T-cell (primary cell): ENCODE data around the gene CALU. TPM values are rescaled to one million over a fixed set of nuclear protein-coding genes. Genes with fewer than 3 reads are reported as not detected.
A peak's percentile ranks its signal among the peaks of the same experiment; 100 is the strongest.

Source experiments
- ATAC-seq, 4 experiments: fragments of 200-7000 bp in 3 of 4; fragments of 150-1000 bp in 1 of 4; cut with Tn5 transposase; replicated peaks in 1 of 4; 1 replicate in 3 of 4; 2 replicates in 1 of 4; pipeline ENCODE4 v1.10.0; 2021; ENCODE audit warnings: moderate library complexity in 3 of 4, mild to moderate bottlenecking in 2 of 4, moderate number of reproducible peaks in 1 of 4
- CTCF ChIA-PET, 2 donors: fragments of 300-600 bp; sonication (Branson Sonifier 250); formaldehyde crosslinking; loops; one replicate each; lab custom pipeline; 2022; ENCODE audit warnings: antibody characterized with exemption in 2 of 2; lab: Charles Lee
- POLR2A ChIA-PET, 2 donors: fragments of 300-600 bp; sonication (Branson Sonifier 250); formaldehyde crosslinking; loops; one replicate each; lab custom pipeline; 2022; ENCODE audit warnings: antibody characterized with exemption in 2 of 2; lab: Charles Lee
- DNase-seq, 35 experiments: peaks; one replicate each; pipeline versions ENCODE4 v3.0.0 to v3.0.0-alpha.2; 2013 to 2023
- H3K27ac ChIP-seq: one replicate; pipeline ENCODE4 v1.5.1; 2013; ENCODE audit warnings: low read length
- H3K27me3 ChIP-seq, 2 experiments: replicated peaks in 1 of 2; 1 replicate in 1 of 2; 2 replicates in 1 of 2; pipeline versions ENCODE4 v1.6.1 to v1.7.0; 2013; ENCODE audit warnings: low read length in 1 of 2, mixed read lengths in 1 of 2; ENCODE audit not compliant: control insufficient read depth in 2 of 2, insufficient read depth in 2 of 2; ENCODE audit errors: extremely low read depth in 1 of 2
- H3K36me3 ChIP-seq, 2 donors: 1 replicate in 1 of 2; 2 replicates in 1 of 2; pipeline versions ENCODE4 v1.6.1 to v1.7.0; 2013; ENCODE audit warnings: low read length in 1 of 2; ENCODE audit not compliant: control insufficient read depth in 2 of 2, insufficient read depth in 1 of 2; ENCODE audit errors: extremely low read depth in 1 of 2
- H3K4me1 ChIP-seq, 2 experiments: 1 replicate in 1 of 2; 2 replicates in 1 of 2; pipeline versions ENCODE4 v1.6.1 to v1.7.0; 2013; ENCODE audit warnings: low read length in 2 of 2, mixed read lengths in 1 of 2; ENCODE audit not compliant: insufficient read depth in 2 of 2, control insufficient read depth in 1 of 2; ENCODE audit errors: extremely low read depth in 1 of 2
- H3K4me3 ChIP-seq, 2 donors: 1 replicate in 1 of 2; 2 replicates in 1 of 2; pipeline versions ENCODE4 v1.5.1 to v1.7.0; 2013; ENCODE audit warnings: mild to moderate bottlenecking in 2 of 2, low read length in 1 of 2, moderate library complexity in 1 of 2; ENCODE audit not compliant: control insufficient read depth in 1 of 2; ENCODE audit errors: extremely low read depth in 1 of 2
- H3K9me3 ChIP-seq: 2 replicates; pipeline ENCODE4 v1.7.0; 2013
- H3K27ac Mint-ChIP-seq, 2 donors: one replicate each; pipeline ENCODE4 v1.8.0; 2020 to 2021; ENCODE audit warnings: mild to moderate bottlenecking in 2 of 2, mixed read lengths in 2 of 2
- H3K27me3 Mint-ChIP-seq, 2 donors: one replicate each; pipeline ENCODE4 v1.8.0; 2021 to 2022; ENCODE audit warnings: mixed read lengths in 2 of 2
- H3K36me3 Mint-ChIP-seq: one replicate; pipeline ENCODE4 v1.8.0; 2021; ENCODE audit warnings: mixed read lengths
- H3K4me1 Mint-ChIP-seq, 3 donors: one replicate each; pipeline ENCODE4 v1.8.0; 2020 to 2022; ENCODE audit warnings: mixed read lengths in 3 of 3, mild to moderate bottlenecking in 1 of 3
- H3K4me3 Mint-ChIP-seq, 3 donors: one replicate each; pipeline ENCODE4 v1.8.0; 2020 to 2022; ENCODE audit warnings: mild to moderate bottlenecking in 3 of 3, mixed read lengths in 3 of 3, moderate library complexity in 3 of 3
- H3K9me3 Mint-ChIP-seq, 3 donors: one replicate each; pipeline ENCODE4 v1.8.0; 2020 to 2022; ENCODE audit warnings: mixed read lengths in 3 of 3
- WGBS: methylation state at CpG from one replicate; pipeline ENCODE4 v1.1.5; 2013; ENCODE audit warnings: missing lambda C conversion rate; ENCODE audit not compliant: insufficient coverage; 5-methylcytosine and 5-hydroxymethylcytosine counted together
- total RNA-seq, 35 experiments: library from RNA in 6 of 35; stranded (reverse) in 6 of 35; fragments of 120-200 nt in 1 of 35; gene quantifications; one replicate each; pipeline versions ENCODE4 v1.2.1 to v1.2.4 and lab custom pipeline; 2013 to 2026

Gene CALU
- total RNA-seq, 5 donors from 2014 or later (not counting 1 experiment from before 2014, with no cell fraction given): 15.8 to 23.4 (median 16.7) TPM

DNA sequence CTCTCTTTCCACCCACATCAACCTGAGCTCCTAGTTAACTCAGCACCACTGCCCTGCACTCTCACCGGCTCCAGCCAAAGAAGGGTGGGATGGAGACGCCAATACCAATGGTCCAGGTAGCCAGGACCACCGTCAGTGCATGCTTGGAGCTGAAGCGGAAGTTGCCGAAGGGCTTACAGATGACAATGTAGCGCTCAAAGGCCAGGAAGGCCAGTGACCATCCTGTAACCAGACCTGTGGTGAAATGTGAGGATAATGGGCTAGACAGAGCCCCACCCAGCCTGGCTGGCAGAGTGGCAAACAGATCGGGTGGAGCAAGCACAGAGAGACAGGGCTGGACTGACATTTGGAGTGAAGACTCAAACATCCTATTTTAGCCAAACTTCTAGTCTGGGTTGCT, 35.8 kb downstream of the CALU start:
- Mint-ChIP-seq H3K36me3 (peaks cover 38% of the 10 kb centered on the region), H3K9me3 (peaks cover 8 to 16% (median 15%) of the 10 kb centered on the region in 3 donors), H3K4me1 (no peaks in the 10 kb centered on the region), H3K4me3 (no peak overlapping the region), H3K27me3 (no peaks in the 10 kb centered on the region), H3K27ac (no peak overlapping the region)
- ChIA-PET POLR2A (interaction anchor here in 1 of 2 donors (0.6 kb wide), 1 partner anchor 127 kb away, joined by 4 read pairs; no protein-coding TSS in a partner anchor), CTCF (no interaction called here)
- H3K4me3 ChIP-seq: no peak overlapping the region
- 100% methylated on average over 6 of the region's 7 CpGs for whole genome bisulfite sequencing
- H3K36me3 ChIP-seq: peaks cover 0 to 10% of the 10 kb centered on the region in 2 donors
- DNase-seq: no peak
- H3K27ac ChIP-seq: no peak overlapping the region
- no peaks in the 10 kb centered on the region for H3K9me3 ChIP-seq
- H3K27me3 ChIP-seq: peaks cover 0 to 14% of the 10 kb centered on the region in 2 experiments
- no peaks in the 10 kb centered on the region for H3K4me1 ChIP-seq
- peak in 1 of 4 experiments; percentile 33 for ATAC-seq

DNA sequence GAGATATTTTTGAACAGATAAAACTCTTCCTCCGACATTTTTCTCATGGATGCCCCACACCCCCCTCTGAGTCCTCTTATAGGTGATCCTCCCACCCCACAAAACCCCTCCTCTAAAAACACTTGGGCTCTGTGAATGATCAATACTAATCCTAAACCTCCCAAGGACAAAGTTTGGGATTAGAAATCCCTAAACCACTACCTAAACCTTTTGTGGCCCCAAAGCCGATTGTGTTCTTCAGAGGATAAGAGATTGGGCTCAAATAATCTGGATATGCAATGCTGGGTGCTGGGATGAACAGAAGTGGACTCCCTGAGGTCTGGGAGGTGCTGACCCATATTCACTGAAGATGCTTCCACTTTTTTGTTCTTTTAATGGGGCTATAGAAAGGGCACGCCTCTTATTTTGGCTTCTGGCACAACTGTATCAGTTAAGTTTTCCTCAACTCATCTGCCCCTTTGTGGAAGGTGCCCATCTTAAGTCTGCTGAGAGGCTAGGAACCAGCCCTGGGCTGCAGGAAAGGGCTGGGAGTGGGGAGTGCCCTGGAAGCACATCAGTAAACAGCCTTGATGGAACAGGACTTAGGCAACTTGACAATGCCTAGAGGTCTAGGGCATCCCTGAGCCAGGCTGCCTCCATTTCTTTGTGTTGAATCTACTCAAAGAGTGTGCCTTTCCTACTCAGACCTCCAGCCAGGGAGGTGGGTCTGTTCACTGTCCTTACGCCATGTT, 36.8 kb downstream of the CALU start, which contains the start of gene OPN1SW:
TSS of gene OPN1SW (minus strand) at position 51 of the 731 bp plus-strand sequence. CDS start at position 38, 13 bp downstream.
- Histone ChIP-seq H3K9me3 (no peaks in the 10 kb centered on the region), H3K4me1 (no peaks in the 10 kb centered on the region), H3K27ac (no peak within 1 kb of the TSS), H3K27me3 (peaks cover 0 to 14% of the 10 kb centered on the region in 2 experiments), H3K36me3 (peaks cover 0 to 2% of the 10 kb centered on the region in 2 donors), H3K4me3 (no peak within 1 kb of the TSS)
- Mint-ChIP-seq H3K27me3 (no peaks in the 10 kb centered on the region), H3K4me3 (no peak within 1 kb of the TSS), H3K27ac (no peak within 1 kb of the TSS), H3K9me3 (peaks cover 8 to 16% (median 15%) of the 10 kb centered on the region in 3 donors), H3K36me3 (peaks cover 31% of the 10 kb centered on the region), H3K4me1 (no peaks in the 10 kb centered on the region)
- no peak for DNase-seq
- CTCF ChIA-PET: no interaction called here
- POLR2A ChIA-PET: no interaction called here
- WGBS: 100% methylated on average over 1 of the region's 4 CpGs
- ATAC-seq: no peak

DNA sequence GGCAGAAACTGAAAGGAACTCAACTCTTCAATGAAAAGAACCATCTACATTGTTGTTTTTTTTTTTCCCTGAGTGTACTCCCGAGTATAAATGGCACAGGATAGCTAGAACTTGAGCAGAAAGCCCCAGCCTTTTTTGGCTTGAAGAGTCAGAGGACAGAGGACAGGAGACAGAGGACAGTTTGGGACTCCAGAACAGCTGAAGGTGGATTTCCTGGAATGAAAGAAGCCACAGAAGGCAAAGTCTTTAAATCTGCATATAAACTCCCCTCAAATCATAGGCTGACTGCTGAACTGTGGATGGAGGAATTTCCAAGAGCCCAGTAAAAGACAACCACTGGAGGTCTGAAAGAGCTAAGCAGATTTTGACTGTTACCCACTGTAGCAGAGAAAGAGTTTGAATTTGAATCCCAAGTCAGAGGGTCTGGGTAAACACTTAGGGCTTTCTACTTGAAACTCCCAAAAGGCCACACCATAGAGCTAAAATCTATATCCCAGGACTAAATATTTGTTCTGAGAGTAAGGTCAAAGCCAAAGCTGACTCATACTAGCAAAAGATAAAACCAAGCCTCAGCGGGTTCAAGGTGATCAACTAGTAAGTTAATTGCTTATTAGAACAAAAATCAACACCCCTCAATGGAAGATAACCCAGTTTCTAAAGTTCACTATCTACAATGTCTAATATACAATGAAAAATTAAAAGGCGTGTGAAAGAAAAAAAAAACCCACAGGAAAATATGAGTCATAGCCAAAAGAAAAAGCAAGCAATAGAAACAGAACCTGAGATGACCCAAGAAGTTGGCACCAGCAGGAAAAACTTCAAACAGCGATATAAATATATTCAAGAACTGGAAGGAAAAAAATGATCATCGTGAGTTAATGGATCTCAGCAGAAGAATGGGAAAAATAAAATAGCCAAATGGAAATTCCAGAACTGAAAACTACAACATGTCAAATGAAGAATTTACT, 38.3 kb downstream of the CALU start:
- H3K4me3 Mint-ChIP-seq: no peak overlapping the region
- Histone ChIP-seq H3K9me3 (no peaks in the 10 kb centered on the region), H3K4me1 (no peaks in the 10 kb centered on the region), H3K27me3 (peaks cover 0 to 14% of the 10 kb centered on the region in 2 experiments), H3K27ac (no peak overlapping the region), H3K36me3 (no peaks in the 10 kb centered on the region), H3K4me3 (no peak overlapping the region)
- no CpG with 5 or more reads among the region's 5 CpGs for WGBS
- H3K9me3 Mint-ChIP-seq: peaks cover 8 to 16% (median 15%) of the 10 kb centered on the region in 3 donors
- H3K27ac Mint-ChIP-seq: no peak overlapping the region
- DNase-seq (no peak), ATAC-seq (no peak)
- no peaks in the 10 kb centered on the region for H3K4me1 Mint-ChIP-seq
- CTCF ChIA-PET: interaction anchor here in 1 of 2 donors (0.7 kb wide), 1 partner anchor 20 kb away, joined by 3 read pairs; no protein-coding TSS in a partner anchor
- POLR2A ChIA-PET: interaction anchor here in 1 of 2 donors (0.9 kb wide), 1 partner anchor 37 kb away, joined by 4 read pairs; no protein-coding TSS in a partner anchor
- no peaks in the 10 kb centered on the region for H3K27me3 Mint-ChIP-seq
- peaks cover 20% of the 10 kb centered on the region for H3K36me3 Mint-ChIP-seq

- Histone ChIP-seq H3K27me3 (peaks cover 0 to 17% of the 10 kb centered on the region in 2 experiments), H3K9me3 (no peaks in the 10 kb centered on the region), H3K4me3 (no peak overlapping the region), H3K36me3 (no peaks in the 10 kb centered on the region), H3K4me1 (no peaks in the 10 kb centered on the region), H3K27ac (no peak overlapping the region)
- Mint-ChIP-seq H3K9me3 (peaks cover 8 to 16% (median 15%) of the 10 kb centered on the region in 3 donors), H3K27ac (no peak overlapping the region), H3K4me3 (no peak overlapping the region), H3K27me3 (no peaks in the 10 kb centered on the region), H3K4me1 (no peaks in the 10 kb centered on the region), H3K36me3 (peaks cover 9% of the 10 kb centered on the region)
- WGBS: 87% methylated on average over 5 of the region's 5 CpGs
- ATAC-seq (no peak), DNase-seq (no peak)
- POLR2A ChIA-PET: interaction anchor here in 1 of 2 donors (0.6 kb wide), 1 partner anchor 30 kb away, joined by 4 read pairs; no protein-coding TSS in a partner anchor
- CTCF ChIA-PET: no interaction called here
Observed at GRCh38 chr7:128778946-128779345, 39.8 kb downstream of the CALU start.

DNA sequence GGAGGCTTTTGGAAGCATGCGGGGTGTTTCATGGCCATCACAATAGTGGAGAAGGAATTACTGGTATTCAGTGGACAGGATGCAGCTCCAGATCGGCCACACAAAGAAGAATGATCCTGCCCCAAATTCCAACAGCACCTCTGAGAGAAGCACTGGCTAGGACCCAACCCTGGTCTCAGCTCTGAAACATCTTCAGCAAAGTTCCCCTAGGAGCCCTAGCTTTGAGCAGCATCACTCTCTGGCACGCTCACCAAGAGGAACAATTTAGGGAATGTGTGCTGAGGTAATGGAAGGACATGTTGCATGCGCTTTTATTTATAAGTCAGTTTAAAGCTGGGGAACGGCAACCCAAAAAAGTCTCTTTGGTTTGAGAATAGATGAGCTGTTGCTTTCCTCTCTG, 42.0 kb downstream of the CALU start:
- DNase-seq (no peak), ATAC-seq (no peak)
- no peak overlapping the region for H3K4me3 ChIP-seq
- CTCF ChIA-PET: interaction anchor here in 1 of 2 donors (0.6 to 0.7 kb wide), 3 partner anchors 103 to 447 kb away, joined by 3 to 7 read pairs (median 6); no protein-coding TSS in a partner anchor
- H3K27ac ChIP-seq: no peak overlapping the region
- POLR2A ChIA-PET: no interaction called here
- Mint-ChIP-seq H3K27ac (no peak overlapping the region), H3K4me3 (no peak overlapping the region), H3K36me3 (no peaks in the 10 kb centered on the region), H3K4me1 (no peaks in the 10 kb centered on the region), H3K9me3 (peaks cover 8 to 16% (median 15%) of the 10 kb centered on the region in 3 donors), H3K27me3 (no peaks in the 10 kb centered on the region)
- peaks cover 0 to 15% of the 10 kb centered on the region in 2 experiments for H3K27me3 ChIP-seq
- WGBS: 85% methylated on average over 2 of the region's 5 CpGs
- no peaks in the 10 kb centered on the region for H3K4me1 ChIP-seq
- H3K36me3 ChIP-seq: no peaks in the 10 kb centered on the region
- H3K9me3 ChIP-seq: no peaks in the 10 kb centered on the region

- no peaks in the 10 kb centered on the region for H3K27me3 Mint-ChIP-seq
- no peak overlapping the region for H3K27ac Mint-ChIP-seq
- no peaks in the 10 kb centered on the region for H3K4me1 ChIP-seq
- H3K4me3 Mint-ChIP-seq: no peak overlapping the region
- CTCF ChIA-PET: interaction anchor here in 1 of 2 donors (0.6 kb wide), 1 partner anchor 448 kb away, joined by 3 read pairs; no protein-coding TSS in a partner anchor
- H3K36me3 ChIP-seq: no peaks in the 10 kb centered on the region
- no peaks in the 10 kb centered on the region for H3K4me1 Mint-ChIP-seq
- no CpG with 5 or more reads among the region's 3 CpGs for WGBS
- H3K9me3 ChIP-seq: no peaks in the 10 kb centered on the region
- no peak for ATAC-seq
- DNase-seq: no peak
- peaks cover 8 to 16% (median 13%) of the 10 kb centered on the region in 3 donors for H3K9me3 Mint-ChIP-seq
- POLR2A ChIA-PET: no interaction called here
- no peaks in the 10 kb centered on the region for H3K36me3 Mint-ChIP-seq
- no peak overlapping the region for H3K4me3 ChIP-seq
- peaks cover 0 to 13% of the 10 kb centered on the region in 2 experiments for H3K27me3 ChIP-seq
- H3K27ac ChIP-seq: no peak overlapping the region
Observed at GRCh38 chr7:128781851-128782250, 42.7 kb downstream of the CALU start.
